GM19455 (cell line): Measurements from ENCODE around the gene DDX1.
"Not testable (repeated sequence)": the region's sequence is repeated elsewhere in the genome, so short reads cannot be mapped to it uniquely, and the experiment has no call there.

Experiments
- ATAC-seq: cut with Tn5 transposase; IDR thresholded peaks from one replicate; pipeline ENCODE4 v1.9.1; 2021; ENCODE audit not compliant: unreplicated experiment

The DDX1 gene

DNA sequence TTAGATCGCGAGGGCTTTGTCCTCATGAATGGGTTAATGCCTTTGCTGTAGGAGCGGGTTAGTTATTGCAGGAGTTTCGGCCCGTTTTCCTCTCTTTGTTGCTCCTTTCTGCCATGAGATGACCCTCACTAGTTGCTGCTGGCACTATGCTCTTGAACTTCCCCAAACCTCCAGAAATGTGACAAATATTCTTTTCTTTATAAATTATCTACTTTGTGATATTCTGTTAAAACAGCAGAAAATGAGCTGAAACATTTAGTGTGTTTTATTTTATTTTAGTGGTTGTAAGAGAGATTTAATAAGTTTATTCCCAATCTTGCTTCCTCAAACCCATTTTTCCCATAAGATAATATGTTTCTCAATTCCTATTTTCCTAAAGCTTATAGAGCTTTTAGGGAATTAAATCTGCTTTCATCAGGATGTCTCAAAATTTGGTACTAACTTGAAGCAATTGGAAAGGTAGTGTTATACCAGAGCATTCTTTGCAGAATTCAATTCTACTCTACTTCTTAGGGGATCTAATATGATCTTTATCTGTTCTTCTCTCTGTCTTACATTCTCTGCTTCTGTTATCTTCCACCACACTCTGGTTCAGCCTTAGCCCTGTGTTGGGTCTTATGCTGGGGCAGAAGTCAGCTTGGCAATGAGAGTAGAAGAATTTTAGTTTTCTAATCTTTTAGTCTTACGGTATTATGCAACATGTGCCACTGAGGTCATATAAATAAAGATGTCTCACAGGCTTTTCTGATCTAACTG, 23.1 kb downstream of the DDX1 start:
- no peak for ATAC-seq

- ATAC-seq: no peak
These were observed 23.7 kb downstream of the DDX1 start for GRCh38 chr2:15615301-15615920.

GRCh38 chr2:15616429-15616828, 24.8 kb downstream of the DDX1 start:
- ATAC-seq: no peak

GRCh38 chr2:15616850-15617777, 25.4 kb downstream of the DDX1 start:
- ATAC-seq: no peak

DNA sequence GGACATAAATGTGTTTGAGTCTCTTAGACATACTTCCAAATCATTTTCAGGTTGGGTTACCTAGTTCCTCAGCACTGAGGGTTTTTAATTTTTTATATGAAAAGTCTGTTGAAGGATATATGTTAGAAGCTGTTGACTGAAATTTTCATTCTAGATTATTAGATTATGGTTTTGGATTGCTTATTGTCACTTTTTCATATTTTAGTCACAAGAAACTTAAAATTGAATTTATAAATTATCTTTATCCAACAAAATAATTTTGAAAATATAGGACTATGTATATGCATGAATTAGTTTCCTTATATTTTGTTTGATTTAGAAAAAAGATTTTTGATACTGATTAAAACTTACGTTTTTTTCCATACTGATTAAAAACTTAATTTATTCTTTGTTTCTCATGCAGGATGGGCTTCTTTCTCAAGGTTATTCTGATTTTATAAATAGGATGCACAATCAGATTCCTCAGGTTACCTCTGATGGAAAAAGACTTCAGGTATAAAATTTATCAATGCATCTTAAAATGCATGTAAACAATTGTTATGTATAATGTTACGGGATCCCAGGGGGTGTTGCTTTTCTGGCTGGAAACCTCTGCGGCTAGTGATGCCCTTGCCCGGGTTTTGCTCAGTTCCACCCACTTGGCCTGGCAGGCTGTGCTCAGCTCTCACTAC, 26.2 kb downstream of the DDX1 start:
- ATAC-seq: no peak

- ATAC-seq: no peak
These were observed 26.8 kb downstream of the DDX1 start for GRCh38 chr2:15618449-15618855.

DNA sequence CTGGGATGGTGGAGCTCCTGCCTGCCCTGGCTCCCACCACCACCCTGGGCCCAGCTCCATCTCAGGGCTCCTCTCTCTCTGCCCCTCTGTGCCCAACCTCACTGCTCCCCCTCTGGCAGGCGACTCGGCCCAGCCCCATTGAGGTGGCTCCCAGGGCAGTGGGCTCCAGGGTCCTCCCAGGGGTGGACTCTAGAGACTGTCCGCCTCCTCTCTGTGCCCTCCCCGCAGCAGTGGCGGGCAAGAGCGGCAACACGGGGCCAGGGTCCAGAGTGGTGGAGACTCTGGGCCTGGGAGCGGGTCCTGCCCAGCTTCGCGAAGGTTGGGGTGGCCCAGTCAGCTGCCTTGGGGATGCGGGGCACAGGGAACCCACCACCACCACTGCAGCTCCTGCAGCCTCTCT, 27.4 kb downstream of the DDX1 start:
- ATAC-seq: no peak

GRCh38 chr2:15619510-15619909, 27.8 kb downstream of the DDX1 start:
- ATAC-seq: no peak

- no peak for ATAC-seq
These were observed 28.3 kb downstream of the DDX1 start for GRCh38 chr2:15619938-15620337.

GRCh38 chr2:15620340-15620739, 28.7 kb downstream of the DDX1 start:
- ATAC-seq: no peak

DNA sequence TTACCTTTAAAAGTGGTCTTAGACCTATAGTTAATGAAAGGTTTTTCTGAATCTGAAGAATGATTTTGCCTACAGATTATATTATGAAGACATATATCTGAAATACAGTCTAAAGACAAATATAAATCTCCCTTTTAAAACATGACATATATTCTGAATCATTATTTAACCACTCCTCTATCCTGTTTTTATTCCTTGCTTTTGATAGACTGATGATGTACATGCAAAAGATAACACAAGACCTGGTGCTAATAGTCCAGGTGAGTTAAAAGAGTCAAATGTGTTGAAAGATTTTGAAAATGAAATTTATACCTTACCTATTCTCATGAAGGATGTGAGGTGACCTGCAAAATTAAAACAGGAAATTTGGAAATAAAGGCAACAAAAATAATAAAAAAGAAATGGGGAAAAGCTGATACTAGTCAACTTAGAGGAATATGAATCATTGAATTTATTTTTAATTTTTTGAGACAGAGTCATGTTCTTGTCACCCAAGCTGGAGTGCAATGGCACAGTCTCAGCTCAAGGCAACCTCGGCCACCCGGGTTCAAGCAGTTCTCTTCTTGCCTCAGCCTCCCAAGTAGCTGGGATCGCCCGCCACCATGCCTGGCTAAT, 29.3 kb downstream of the DDX1 start:
- ATAC-seq: no peak

- ATAC-seq: not testable (repeated sequence)
These were observed 29.8 kb downstream of the DDX1 start for GRCh38 chr2:15621472-15621870.

- ATAC-seq: no peak
These were observed 30.5 kb downstream of the DDX1 start for GRCh38 chr2:15622214-15622613.

DNA sequence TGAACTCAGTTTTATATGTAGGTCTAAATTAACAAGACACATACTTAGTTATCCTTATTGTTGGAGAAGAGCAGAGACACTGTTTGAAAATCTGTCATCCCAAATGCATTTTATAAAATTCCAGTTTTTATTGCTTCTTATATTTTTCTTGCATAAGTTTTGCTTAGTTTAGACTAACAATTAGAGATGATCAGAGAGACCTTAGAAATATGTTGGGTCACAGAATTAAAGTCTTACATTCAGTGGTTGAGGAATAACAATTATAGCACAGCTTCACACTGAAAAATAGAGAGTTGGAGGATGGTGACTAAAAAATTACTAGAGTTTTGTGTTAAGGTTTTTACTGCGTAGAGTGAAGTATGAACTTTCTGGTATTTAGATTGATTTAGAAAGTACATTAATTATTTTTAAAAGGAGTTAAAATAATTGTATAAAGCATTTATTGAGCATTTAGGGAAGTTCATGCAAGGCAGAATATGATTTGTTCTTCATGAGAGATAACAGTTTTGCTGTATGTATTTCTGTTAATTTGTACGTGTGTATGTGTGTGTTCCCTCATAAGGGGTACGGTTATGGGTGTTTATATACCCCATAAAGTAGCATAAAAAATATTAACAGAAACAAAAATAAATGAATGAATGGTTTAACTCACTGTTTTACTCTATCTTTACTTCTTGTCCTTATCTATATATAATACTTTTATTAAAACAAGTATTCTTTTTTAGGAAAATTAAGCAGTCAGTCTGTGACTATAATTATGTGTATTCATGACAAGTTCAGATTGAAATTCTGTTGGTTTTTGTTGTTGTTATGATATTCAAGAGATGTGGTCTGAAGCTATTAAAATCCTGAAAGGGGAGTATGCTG, 31.2 kb downstream of the DDX1 start:
- ATAC-seq: no peak

DNA sequence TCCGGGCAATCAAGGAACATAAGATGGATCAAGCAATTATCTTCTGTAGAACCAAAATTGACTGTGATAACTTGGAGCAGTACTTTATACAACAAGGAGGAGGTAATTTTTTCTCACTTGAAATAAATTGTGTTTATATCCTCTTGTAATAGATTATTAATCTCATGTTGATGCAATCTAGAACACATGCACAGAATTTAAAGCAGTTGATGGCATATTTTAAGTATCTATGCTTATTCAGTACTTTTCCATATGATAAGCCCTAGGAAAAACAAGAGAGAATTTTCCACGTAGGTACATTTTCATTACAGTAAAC, 31.8 kb downstream of the DDX1 start:
- ATAC-seq: no peak

GRCh38 chr2:15623898-15624541, 32.4 kb downstream of the DDX1 start:
- ATAC-seq: no peak

GRCh38 chr2:15624903-15625302, 33.2 kb downstream of the DDX1 start:
- ATAC-seq: no peak

- ATAC-seq: no peak
These were observed 33.8 kb downstream of the DDX1 start for GRCh38 chr2:15625344-15626036.

DNA sequence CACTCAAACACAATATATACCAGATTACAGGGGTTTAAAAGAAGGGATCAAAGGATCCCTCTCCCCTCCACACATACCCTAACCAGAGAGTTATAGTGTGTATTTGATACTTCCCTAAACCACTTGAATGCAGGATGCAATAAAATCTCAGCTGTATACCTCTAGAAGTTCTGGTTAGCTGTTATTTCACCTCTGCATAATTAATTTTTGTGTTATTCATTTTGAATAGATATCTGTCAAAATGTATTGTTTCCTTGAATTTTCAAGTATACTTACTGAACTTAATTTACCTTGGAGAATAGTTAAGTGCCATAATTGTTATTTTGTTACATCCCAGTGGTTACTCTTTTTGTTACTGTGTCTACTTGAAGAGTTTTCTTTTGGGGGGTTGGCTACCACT, 34.5 kb downstream of the DDX1 start:
- no peak for ATAC-seq
